GM23248 (cell line): ENCODE data around the gene RFX2. TPM values are rescaled to one million over a fixed set of nuclear protein-coding genes. Genes with fewer than 3 reads are reported as not detected.

ENCODE experiments used
- DNase-seq: peaks from one replicate; pipeline ENCODE4 v3.0.0-alpha.2; 2015
- H2AFZ ChIP-seq: fragments of 200-600 bp; sonication (generic); 2 replicates; pipeline ENCODE4 v1.6.1; 2016; ENCODE audit warnings: antibody characterized with exemption
- H3F3A ChIP-seq: fragments of 200-600 bp; sonication (generic); 2 replicates; pipeline ENCODE4 v1.6.1; 2016; ENCODE audit warnings: mild to moderate bottlenecking, antibody characterized with exemption, mixed run types; ENCODE audit not compliant: insufficient read depth
- H3K27ac ChIP-seq: fragments of 200-600 bp; sonication (generic); 2 replicates; pipeline ENCODE4 v1.5.1; 2016; ENCODE audit warnings: mild to moderate bottlenecking
- H3K27me3 ChIP-seq: fragments of 200-600 bp; sonication (generic); replicated peaks from 2 replicates; pipeline ENCODE4 v1.6.1; 2016; ENCODE audit warnings: mild to moderate bottlenecking; ENCODE audit not compliant: insufficient read depth
- H3K36me3 ChIP-seq: fragments of 200-600 bp; sonication (generic); 2 replicates; pipeline ENCODE4 v1.6.1; 2016; ENCODE audit warnings: low read depth, mild to moderate bottlenecking
- H3K4me1 ChIP-seq: fragments of 200-600 bp; sonication (generic); 2 replicates; pipeline ENCODE4 v1.6.1; 2016; ENCODE audit warnings: mild to moderate bottlenecking; ENCODE audit not compliant: insufficient read depth
- H3K4me2 ChIP-seq: fragments of 200-600 bp; sonication (generic); one replicate; pipeline ENCODE4 v1.6.1; 2016; ENCODE audit warnings: mild to moderate bottlenecking; ENCODE audit not compliant: unreplicated experiment
- H3K4me3 ChIP-seq: fragments of 200-600 bp; sonication (generic); 2 replicates; pipeline ENCODE4 v1.5.1; 2016; ENCODE audit warnings: mild to moderate bottlenecking
- H3K79me2 ChIP-seq: fragments of 200-600 bp; sonication (generic); 2 replicates; pipeline ENCODE4 v1.6.1; 2016; ENCODE audit warnings: mild to moderate bottlenecking; ENCODE audit not compliant: insufficient read depth
- H3K9ac ChIP-seq: fragments of 200-600 bp; sonication (generic); 2 replicates; pipeline ENCODE4 v1.6.1; 2016; ENCODE audit warnings: mild to moderate bottlenecking
- H3K9me2 ChIP-seq: fragments of 200-600 bp; sonication (generic); 2 replicates; pipeline ENCODE4 v1.6.1; 2016; ENCODE audit warnings: mixed run types, mild to moderate bottlenecking, moderate library complexity; ENCODE audit not compliant: insufficient read depth
- H3K9me3 ChIP-seq: fragments of 200-600 bp; sonication (generic); one replicate; pipeline ENCODE4 v1.6.1; 2017; ENCODE audit warnings: low read depth
- H4K20me1 ChIP-seq: fragments of 200-600 bp; sonication (generic); 2 replicates; pipeline ENCODE4 v1.6.0; 2016; ENCODE audit not compliant: insufficient read depth
- EZH2 ChIP-seq: fragments of 200-600 bp; sonication (generic); IDR thresholded peaks from 2 replicates; pipeline ENCODE4 v1.6.1; 2018; ENCODE audit warnings: antibody characterized with exemption, mild to moderate bottlenecking; ENCODE audit not compliant: insufficient read depth, poor library complexity, severe bottlenecking
- EZH2phosphoT487 ChIP-seq: fragments of 200-600 bp; sonication (generic); IDR thresholded peaks from 2 replicates; pipeline ENCODE4 v1.6.1; 2018; ENCODE audit warnings: antibody characterized with exemption, moderate library complexity, mild to moderate bottlenecking, low read depth; ENCODE audit not compliant: insufficient read depth
- WGBS, 2 experiments: methylation state at CpG; one replicate each; pipeline ENCODE4 v1.1.6; 2015 to 2017; ENCODE audit warnings: low lambda C conversion rate in 2 of 2, low coverage in 1 of 2; ENCODE audit errors: missing lambda C conversion rate in 2 of 2; 5-methylcytosine and 5-hydroxymethylcytosine counted together
- in situ Hi-C: fragments of 300-500 bp; cut with MboI; formaldehyde crosslinking; loops from 2 replicates; pipeline ENCODE4 v1.15.0; 2020
- polyA plus RNA-seq: library from polyadenylated mRNA; unstranded; fragments of >200 nt; fragmentation: Nextera tagmentation; extraction: Ambion mirVana; gene quantifications from 2 replicates; pipeline ENCODE4 v1.2.1, GENCODE V29; 2016
- total RNA-seq: library from RNA; depleted of rRNA; stranded (reverse); fragments of >200 nt; shearing (Covaris generic); gene quantifications from 2 replicates; pipeline ENCODE4 v1.2.3, GENCODE V29; 2014

RFX2 gene
- total and polyA plus RNA-seq, 2 experiments from 2014 or later: 11.3 to 13.1 TPM

DNA sequence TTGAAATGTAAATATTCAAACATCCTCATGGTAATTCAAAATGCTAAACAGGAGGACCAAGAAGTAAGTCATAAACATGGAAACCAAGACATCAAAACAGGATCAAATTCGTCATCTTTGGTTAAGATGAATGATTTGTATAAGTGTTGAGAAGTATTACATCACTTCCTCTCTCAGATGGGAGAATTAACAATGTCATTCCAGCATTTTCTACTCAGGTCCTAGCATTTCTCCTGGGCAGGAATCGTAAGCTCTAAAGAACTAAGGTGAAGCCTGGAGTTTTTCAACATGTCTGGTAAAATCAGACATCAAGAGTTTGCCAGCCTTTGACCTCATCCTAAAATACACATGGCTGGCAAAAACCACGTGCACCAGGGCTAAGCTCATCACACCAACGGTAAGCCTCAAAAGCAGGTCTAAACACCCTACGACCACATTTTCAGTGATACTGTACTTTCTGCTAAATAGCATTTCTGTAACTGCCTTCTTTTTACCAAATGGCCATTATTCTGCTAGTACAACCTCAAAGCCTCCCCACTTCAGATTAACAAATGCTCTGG lies 157.2 kb downstream of the RFX2 start:
- peaks cover 55% of the 10 kb centered on the region for H3F3A ChIP-seq
- H3K9me2 ChIP-seq: no peaks in the 10 kb centered on the region
- peak overlapping the region; percentile 64 for H3K9ac ChIP-seq
- H4K20me1 ChIP-seq: 0 out of 2 replicates have a peak, but pooled peaks cover 4% of the 10 kb centered on the region
- H3K36me3 ChIP-seq: 0 out of 2 replicates have a peak, but pooled peaks cover 3% of the 10 kb centered on the region
- H3K27ac ChIP-seq: peak overlapping the region; percentile 88
- H2AFZ ChIP-seq: peak overlapping the region; percentile 18; the same call in 1 of the 2 replicates
- peak overlapping the region; percentile 35 for H3K4me3 ChIP-seq
- DNase-seq: peak; percentile 32
- no peaks in the 10 kb centered on the region for H3K9me3 ChIP-seq
- H3K27me3 ChIP-seq: no peaks in the 10 kb centered on the region
- WGBS, 2 experiments: 40 to 42% methylated on average over 5 of the region's 5 CpGs
- peaks cover 35% of the 10 kb centered on the region for H3K4me1 ChIP-seq
- peaks cover 100% of the 10 kb centered on the region for H3K79me2 ChIP-seq
- peak overlapping the region; percentile 56 for H3K4me2 ChIP-seq
- TF ChIP-seq EZH2phosphoT487 (no peak), EZH2 (no peak)
- in situ Hi-C loops: no loop called here

DNA sequence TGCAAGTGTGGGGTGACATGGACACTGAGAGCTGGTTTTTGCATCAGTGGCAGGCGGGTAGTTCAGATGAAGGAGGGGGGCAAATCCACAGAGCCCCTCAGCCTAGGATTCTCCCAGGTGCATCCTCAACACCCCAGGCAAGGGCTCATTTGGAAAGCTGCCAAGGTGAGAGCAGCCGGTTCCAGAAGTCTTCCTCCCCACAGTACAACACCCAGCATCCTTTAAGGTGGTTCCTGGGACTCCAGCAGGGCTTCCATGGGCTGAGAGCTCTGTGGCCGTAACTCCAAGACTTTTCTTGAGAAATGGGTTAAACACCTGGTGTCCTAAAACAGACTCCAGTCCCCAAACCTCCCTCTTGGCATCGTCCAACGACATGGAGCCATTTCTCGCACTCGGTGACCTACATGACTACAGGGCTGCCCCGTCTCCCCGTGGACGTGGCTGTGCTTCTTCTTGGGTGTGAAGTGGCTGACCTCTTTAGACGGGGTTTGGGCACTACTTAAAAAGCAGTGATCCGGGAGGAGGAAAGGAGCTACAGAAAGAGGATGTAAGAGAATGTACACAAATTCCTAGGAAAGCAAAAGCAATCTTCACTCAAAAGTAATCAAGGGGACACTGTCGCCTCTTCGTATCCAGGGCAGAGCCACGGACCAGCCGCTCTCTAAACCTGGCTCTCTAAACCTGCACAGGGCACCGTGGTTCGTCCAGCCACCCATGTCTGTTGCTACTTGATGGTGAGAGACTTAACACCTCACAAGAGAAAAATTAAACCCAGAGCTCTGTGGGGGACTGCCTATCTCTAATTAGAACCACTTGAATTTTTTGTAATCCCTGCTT lies 157.9 kb downstream of the RFX2 start:
- 69 to 70% methylated on average over 18 of the region's 18 CpGs for WGBS, 2 experiments
- peaks cover 100% of the 10 kb centered on the region for H3K79me2 ChIP-seq
- H3F3A ChIP-seq: peaks cover 59% of the 10 kb centered on the region
- H3K4me3 ChIP-seq: no peak overlapping the region
- peaks cover 40% of the 10 kb centered on the region for H3K4me1 ChIP-seq
- H4K20me1 ChIP-seq: no peaks in the 10 kb centered on the region
- peak overlapping the region; percentile 88 for H3K27ac ChIP-seq
- no peaks in the 10 kb centered on the region for H3K9me3 ChIP-seq
- H3K9me2 ChIP-seq: no peaks in the 10 kb centered on the region
- no peaks in the 10 kb centered on the region for H3K27me3 ChIP-seq
- no peak for DNase-seq
- TF ChIP-seq EZH2phosphoT487 (no peak), EZH2 (no peak)
- in situ Hi-C loops: no loop called here
- no peak overlapping the region for H2AFZ ChIP-seq
- peak overlapping the region; percentile 64 for H3K9ac ChIP-seq
- H3K36me3 ChIP-seq: 0 out of 2 replicates have a peak, but pooled peaks cover 3% of the 10 kb centered on the region
- H3K4me2 ChIP-seq: peak overlapping the region; percentile 56

DNA sequence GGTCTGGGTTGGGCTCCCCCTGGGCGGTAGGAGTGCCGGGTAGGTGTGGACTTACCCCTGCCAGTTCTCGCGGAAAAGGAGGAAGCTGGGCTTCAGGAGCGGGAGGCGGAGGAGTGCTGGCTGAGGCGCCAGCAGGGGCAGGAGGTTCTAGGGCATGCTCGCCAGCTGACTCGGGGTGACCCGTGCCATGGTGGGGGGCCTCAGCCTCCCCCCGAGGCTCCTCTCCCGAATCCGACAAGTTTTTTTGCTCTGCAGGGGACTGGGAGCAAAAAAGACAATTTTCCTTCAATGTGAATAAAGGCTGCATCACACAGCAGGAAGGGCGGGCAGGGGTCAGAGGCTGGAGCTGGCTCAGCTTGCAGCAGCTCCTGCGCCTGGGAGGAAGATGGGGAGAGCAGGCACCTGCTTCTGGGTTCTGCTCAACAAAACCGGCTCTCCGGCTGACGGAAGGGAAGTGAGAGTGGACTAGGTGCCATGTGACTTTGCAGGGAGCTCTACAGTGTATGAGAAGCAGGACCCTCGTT lies 158.9 kb downstream of the RFX2 start:
- H3K36me3 ChIP-seq: 0 out of 2 replicates have a peak, but pooled peaks cover 3% of the 10 kb centered on the region
- no peak overlapping the region for H3K4me2 ChIP-seq
- WGBS, 2 experiments: 89 to 90% methylated on average over 19 of the region's 19 CpGs
- H3K9me2 ChIP-seq: no peaks in the 10 kb centered on the region
- H3K4me1 ChIP-seq: peaks cover 46% of the 10 kb centered on the region
- H3K27me3 ChIP-seq: no peaks in the 10 kb centered on the region
- TF ChIP-seq EZH2phosphoT487 (no peak), EZH2 (no peak)
- DNase-seq: no peak
- H2AFZ ChIP-seq: no peak overlapping the region
- peaks cover 100% of the 10 kb centered on the region for H3K79me2 ChIP-seq
- peaks cover 61% of the 10 kb centered on the region for H3F3A ChIP-seq
- no peaks in the 10 kb centered on the region for H4K20me1 ChIP-seq
- no peak overlapping the region for H3K9ac ChIP-seq
- no peak overlapping the region for H3K27ac ChIP-seq
- no peak overlapping the region for H3K4me3 ChIP-seq
- in situ Hi-C loops: no loop called here
- H3K9me3 ChIP-seq: no peaks in the 10 kb centered on the region

DNA sequence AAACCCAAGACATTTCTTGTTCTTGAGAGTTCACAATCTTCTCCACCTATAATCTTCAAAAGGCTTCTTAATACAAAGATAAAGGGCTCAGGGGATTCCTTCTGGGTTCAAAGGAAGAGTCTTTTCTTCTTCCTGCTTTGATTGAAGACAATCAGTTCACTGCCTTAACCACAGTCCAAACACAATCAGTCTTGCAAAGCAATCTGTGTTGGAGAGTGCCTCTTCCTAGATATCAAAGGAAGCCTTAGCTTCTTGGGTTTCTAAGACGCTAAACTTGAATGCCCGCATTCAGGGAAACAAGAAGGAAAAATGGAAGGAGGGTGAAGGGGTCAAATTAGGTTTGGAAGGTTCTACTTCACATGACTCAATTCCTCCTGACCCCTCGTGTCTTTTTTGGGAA lies 159.6 kb downstream of the RFX2 start:
- WGBS, 2 experiments: 92 to 100% methylated on average over 3 of the region's 3 CpGs
- H3K4me1 ChIP-seq: peaks cover 46% of the 10 kb centered on the region
- H3F3A ChIP-seq: peaks cover 54% of the 10 kb centered on the region
- H4K20me1 ChIP-seq: no peaks in the 10 kb centered on the region
- H2AFZ ChIP-seq: no peak overlapping the region
- H3K9me3 ChIP-seq: no peaks in the 10 kb centered on the region
- 0 out of 2 replicates have a peak, but pooled peaks cover 3% of the 10 kb centered on the region for H3K36me3 ChIP-seq
- no peak for TF ChIP-seq EZH2phosphoT487
- DNase-seq: no peak
- H3K27me3 ChIP-seq: no peaks in the 10 kb centered on the region
- H3K9ac ChIP-seq: no peak overlapping the region
- H3K79me2 ChIP-seq: peaks cover 100% of the 10 kb centered on the region
- H3K27ac ChIP-seq: no peak overlapping the region
- no peak overlapping the region for H3K4me3 ChIP-seq
- H3K9me2 ChIP-seq: no peaks in the 10 kb centered on the region
- in situ Hi-C loops: no loop called here
- no peak overlapping the region for H3K4me2 ChIP-seq
